ENCODE measurements around the gene PADI3.

Gene PADI3

GRCh38 chr1:17200756-17201155 lies 48.1 kb upstream of the PADI3 start:
- H4K20me1 ChIP-seq (ENCODE audit: insufficient read depth, low read length) = no peaks in the 10 kb centered on the region
- no peaks in the 10 kb centered on the region for H3K36me3 ChIP-seq (ENCODE audit: insufficient read depth, low read length)
- TF ChIP-seq EZH2 (IDR thresholded peaks at IDR 0.05; ENCODE audit: borderline replicate concordance, low read length) (no peak), CTCF (IDR thresholded peaks at IDR 0.05; ENCODE audit: low read length) (no peak)
- H3K79me2 ChIP-seq (ENCODE audit: insufficient read depth, low read length) = no peaks in the 10 kb centered on the region
- H3K4me2 ChIP-seq (ENCODE audit: low read length) = no peak overlapping the region
- no peak overlapping the region for H3K4me3 ChIP-seq (ENCODE audit: low read depth, low read length, poor library complexity, severe bottlenecking)
- H3K9me3 ChIP-seq (ENCODE audit: low read length) = no peaks in the 10 kb centered on the region
- no peak overlapping the region for H2AFZ ChIP-seq (ENCODE audit: low read length)
- no peak overlapping the region for H3K9ac ChIP-seq (ENCODE audit: low read length)
- peaks cover 5% of the 10 kb centered on the region; the same call in 1 of the 2 replicates for H3K27me3 ChIP-seq (ENCODE audit: insufficient read depth, low read length)
- no peaks in the 10 kb centered on the region for H3K9me2 ChIP-seq (ENCODE audit: low read depth, low read length)
- H3K27ac ChIP-seq (ENCODE audit: low read depth, low read length, poor library complexity, severe bottlenecking) = no peak overlapping the region
- no peaks in the 10 kb centered on the region for H3F3A ChIP-seq (ENCODE audit: insufficient read depth, low read length)
- no peaks in the 10 kb centered on the region for H3K4me1 ChIP-seq (ENCODE audit: insufficient read depth, low read length, severe bottlenecking)

GRCh38 chr1:17201201-17202021 lies 47.5 kb upstream of the PADI3 start:
- Histone ChIP-seq H2AFZ (ENCODE audit: low read length) (no peak overlapping the region), H3K4me3 (ENCODE audit: low read depth, low read length, poor library complexity, severe bottlenecking) (no peak overlapping the region)

More at GRCh38 chr1:17201201-17202021, 47.5 kb upstream of the PADI3 start:
- H3K27me3 ChIP-seq (ENCODE audit: insufficient read depth, low read length) = peaks cover 5% of the 10 kb centered on the region; the same call in 1 of the 2 replicates
- H3K9me3 ChIP-seq (ENCODE audit: low read length) = no peaks in the 10 kb centered on the region
- no peaks in the 10 kb centered on the region for H3K9me2 ChIP-seq (ENCODE audit: low read depth, low read length)
- no peak for TF ChIP-seq EZH2 (IDR thresholded peaks at IDR 0.05; ENCODE audit: borderline replicate concordance, low read length)
- no peak for TF ChIP-seq CTCF (IDR thresholded peaks at IDR 0.05; ENCODE audit: low read length)
- H3K4me1 ChIP-seq (ENCODE audit: insufficient read depth, low read length, severe bottlenecking) = no peaks in the 10 kb centered on the region
- no peaks in the 10 kb centered on the region for H3F3A ChIP-seq (ENCODE audit: insufficient read depth, low read length)
- H3K9ac ChIP-seq (ENCODE audit: low read length) = no peak overlapping the region
- H3K79me2 ChIP-seq (ENCODE audit: insufficient read depth, low read length) = no peaks in the 10 kb centered on the region
- no peaks in the 10 kb centered on the region for H3K36me3 ChIP-seq (ENCODE audit: insufficient read depth, low read length)
- no peaks in the 10 kb centered on the region for H4K20me1 ChIP-seq (ENCODE audit: insufficient read depth, low read length)
- no peak overlapping the region for H3K27ac ChIP-seq (ENCODE audit: low read depth, low read length, poor library complexity, severe bottlenecking)
- no peak overlapping the region for H3K4me2 ChIP-seq (ENCODE audit: low read length)

All from OCI-LY1 (cell line).